ENCODE measurements around the gene DACT3.

Gene DACT3

GRCh38 chr19:46610851-46611770 lies 49.9 kb downstream of the DACT3 start:
- peak; percentile 45 to 49 for DNase-seq

- peak in 1 of 2 experiments; percentile 5 for DNase-seq
Measured at GRCh38 chr19:46610413-46610775, 50.6 kb downstream of the DACT3 start.

GRCh38 chr19:46609511-46610412 lies 51.2 kb downstream of the DACT3 start:
- peak; percentile 16 to 19 for DNase-seq

DNA sequence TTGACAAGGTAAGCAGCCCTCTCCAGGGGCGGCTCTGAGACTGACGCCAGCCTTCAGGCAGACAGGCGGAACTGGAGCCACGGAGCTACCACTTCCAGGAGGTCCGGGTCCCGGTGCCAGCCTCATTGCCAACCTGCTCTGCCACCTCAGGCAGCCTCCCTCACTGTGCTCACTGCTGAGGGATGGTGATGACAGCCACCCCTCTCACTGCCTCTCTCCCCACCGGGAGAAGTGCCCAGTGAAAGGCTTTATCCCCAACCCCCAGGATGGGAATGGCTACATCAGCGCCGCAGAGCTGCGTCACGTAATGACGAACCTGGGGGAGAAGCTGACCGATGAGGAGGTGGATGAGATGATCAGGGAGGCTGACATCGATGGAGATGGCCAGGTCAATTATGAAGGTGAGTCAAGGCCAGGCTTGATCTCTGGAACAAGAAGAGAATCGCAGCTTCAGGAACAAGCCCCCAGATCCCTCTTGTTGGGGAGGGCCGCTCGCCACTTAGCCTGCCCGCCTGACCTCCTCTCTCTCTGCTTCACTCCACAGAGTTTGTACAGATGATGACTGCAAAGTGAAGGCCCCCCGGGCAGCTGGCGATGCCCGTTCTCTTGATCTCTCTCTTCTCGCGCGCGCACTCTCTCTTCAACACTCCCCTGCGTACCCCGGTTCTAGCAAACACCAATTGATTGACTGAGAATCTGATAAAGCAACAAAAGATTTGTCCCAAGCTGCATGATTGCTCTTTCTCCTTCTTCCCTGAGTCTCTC lies 52.2 kb downstream of the DACT3 start:
- peak; percentile 14 for DNase-seq

- DNase-seq: peak in 1 of 2 experiments; percentile 16
Measured at GRCh38 chr19:46608178-46608577, 52.8 kb downstream of the DACT3 start.

- DNase-seq: peak in 1 of 2 experiments; percentile 11
Measured at GRCh38 chr19:46607448-46607841, 53.5 kb downstream of the DACT3 start.

DNA sequence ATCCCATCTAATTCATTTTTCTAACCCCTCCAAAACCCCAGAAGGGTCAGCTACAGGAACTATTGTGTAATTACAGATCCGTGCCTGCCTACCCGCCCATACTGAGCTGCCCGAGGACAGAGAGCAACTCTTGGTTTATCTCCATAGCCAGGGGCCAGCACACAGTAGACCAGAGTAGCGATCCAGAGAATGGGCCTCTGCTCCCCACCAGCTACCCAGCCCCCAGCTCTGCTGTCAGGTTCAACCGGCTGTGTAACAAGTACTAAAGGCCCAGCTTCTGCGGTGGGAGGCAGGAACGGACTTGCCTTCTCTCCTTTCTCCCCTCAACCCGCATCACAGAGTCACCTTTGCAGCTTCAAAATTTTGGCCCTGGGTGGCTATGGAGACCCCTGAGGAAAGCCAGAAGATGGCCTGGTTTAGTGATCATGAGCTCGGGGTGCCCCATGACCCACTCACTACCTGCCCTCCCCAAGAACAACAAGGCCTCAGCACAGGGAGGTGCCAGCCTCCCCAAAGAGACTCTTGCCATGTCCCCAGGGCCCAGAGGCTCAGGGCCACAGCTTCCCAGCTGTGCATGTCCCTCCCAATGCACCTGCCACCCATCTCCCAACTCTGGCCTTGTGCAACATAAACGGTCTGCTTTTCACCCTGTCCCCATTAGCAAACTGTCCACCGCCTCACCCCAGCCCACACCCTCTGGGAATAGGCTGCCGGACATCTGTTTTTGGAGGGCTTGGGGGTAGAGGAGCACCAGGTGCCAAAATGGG lies 54.1 kb downstream of the DACT3 start:
- peak in 1 of 2 experiments; percentile 14 for DNase-seq

- peak in 1 of 2 experiments; percentile 11 for DNase-seq
Measured at GRCh38 chr19:46606019-46606418, 55.0 kb downstream of the DACT3 start.

GRCh38 chr19:46605356-46605821 lies 55.6 kb downstream of the DACT3 start:
- peak in 1 of 2 experiments; percentile 8 for DNase-seq

DNA sequence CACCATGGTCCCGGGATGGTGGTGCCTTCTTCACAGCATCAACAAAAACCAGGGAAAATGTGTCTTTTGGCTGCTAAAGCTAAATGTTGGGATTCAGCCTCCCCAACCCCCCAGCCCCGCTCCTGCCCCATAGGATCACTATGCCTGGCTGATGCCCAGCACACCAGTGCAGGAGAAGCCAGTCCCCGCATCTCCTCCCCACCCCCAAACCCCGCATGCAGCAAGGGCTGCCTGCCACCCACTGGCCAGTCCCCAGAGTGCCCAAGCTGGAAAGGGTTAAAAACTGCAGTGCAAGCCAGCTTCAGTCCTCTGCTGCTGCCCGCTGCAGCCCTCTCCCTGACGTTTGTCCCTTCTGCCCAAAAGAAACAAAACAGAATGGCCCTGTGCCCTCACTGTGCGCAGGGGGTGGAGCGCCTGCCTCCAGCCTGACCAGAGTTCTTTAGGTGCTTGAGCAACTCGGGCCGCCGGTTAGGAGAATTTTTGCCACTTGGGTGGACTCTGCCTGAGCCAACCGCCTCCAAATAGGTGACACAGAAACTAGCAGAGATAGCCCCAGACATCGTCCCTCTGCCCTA lies 56.1 kb downstream of the DACT3 start:
- DNase-seq: peak in 1 of 2 experiments; percentile 11

- DNase-seq: peak in 1 of 2 experiments; percentile 18
Measured at GRCh38 chr19:46603752-46604231, 57.2 kb downstream of the DACT3 start.

GRCh38 chr19:46603195-46603637 lies 57.8 kb downstream of the DACT3 start:
- no peak for DNase-seq

DNA sequence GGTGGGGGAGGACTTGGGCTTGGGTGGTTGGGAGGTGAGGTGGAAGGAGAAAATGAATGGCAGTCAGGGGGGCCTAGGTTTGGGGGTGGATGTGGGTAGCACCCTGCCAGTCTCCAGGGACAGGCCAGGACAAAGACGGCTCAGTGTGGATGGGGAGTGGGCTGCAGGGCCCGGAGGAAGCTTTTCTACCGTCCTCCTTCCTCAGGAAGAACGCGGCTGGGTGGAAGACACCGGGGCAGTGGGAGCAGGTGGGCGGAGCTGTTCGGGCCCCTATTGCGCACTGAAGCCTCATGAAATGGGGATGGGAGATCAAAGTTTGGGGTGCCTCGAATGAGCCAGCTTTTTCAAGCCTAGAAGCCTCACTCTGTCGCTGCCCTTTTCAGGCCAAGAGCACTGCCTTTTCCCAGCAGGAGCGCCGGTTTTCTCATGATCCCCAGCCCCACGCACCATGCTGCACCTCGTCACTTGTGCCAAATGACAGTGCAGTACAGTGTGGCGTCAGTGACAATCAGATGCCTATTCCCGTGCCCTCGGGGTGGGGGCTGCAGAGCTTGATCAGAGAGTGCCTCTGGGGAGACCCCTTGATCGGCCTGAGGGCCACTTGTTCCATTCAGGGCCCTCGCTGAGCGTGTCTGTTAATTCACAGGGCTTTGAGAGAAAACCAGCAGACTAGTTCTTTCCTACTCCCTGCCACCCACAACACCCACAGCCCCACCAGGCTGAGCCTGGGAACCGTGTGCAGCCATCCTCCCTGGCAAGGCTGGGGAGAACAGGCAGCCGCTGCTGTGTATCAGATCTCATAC lies 58.4 kb downstream of the DACT3 start:
- DNase-seq: peak; percentile 74 to 79

DNA sequence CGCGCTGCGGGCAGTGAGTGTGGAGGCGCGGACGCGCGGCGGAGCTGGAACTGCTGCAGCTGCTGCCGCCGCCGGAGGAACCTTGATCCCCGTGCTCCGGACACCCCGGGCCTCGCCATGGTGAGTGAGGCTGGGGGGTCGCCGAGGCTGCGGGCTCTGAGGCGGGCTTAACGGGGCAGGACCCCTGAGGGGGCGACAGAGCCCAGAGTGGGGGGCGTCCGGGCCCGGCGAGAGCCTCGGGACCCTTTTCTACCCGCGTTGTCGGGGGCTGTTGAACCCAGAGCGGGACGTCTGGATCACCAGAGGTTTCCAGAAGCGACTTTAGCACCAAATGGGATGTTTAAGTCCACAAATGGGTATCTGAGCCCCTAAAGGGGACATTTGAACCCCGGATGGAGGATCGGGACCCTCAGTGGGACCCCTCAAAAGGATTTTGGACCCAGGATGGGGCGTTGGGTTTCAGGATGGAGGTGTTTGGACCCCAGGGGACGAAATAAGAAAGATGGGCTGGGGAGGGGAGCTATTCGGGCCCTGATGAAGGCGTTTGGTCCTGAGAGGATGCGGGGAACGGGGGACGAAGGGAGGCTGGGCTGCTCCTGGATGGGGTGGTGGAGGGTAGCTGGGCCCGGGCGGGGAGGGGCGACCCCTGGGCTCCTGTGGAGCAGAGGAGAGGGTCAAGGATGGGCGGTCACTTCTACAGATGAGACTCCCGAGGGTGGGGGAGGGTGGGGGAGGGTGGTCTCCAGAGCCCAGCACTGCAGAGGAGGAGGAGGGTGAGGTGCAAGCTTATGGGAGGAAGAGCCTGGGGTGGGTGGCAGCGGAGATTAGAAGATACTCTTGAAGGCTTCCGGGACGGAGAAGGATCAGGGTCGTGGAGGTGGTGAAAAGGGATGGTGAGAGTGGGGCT lies 59.4 kb downstream of the DACT3 start, which contains the start of gene CALM3:
TSS of gene CALM3 (plus strand) at position 13 of the 907 bp plus-strand sequence. CDS start at position 118, 105 bp downstream.
- peak in 1 of 2 experiments; percentile 55 for DNase-seq

GRCh38 chr19:46600384-46601317 lies 60.3 kb downstream of the DACT3 start:
- peak; percentile 99 to 100 for DNase-seq

- DNase-seq: peak; percentile 19 to 21
Measured at GRCh38 chr19:46599716-46600373, 61.1 kb downstream of the DACT3 start.

DNA sequence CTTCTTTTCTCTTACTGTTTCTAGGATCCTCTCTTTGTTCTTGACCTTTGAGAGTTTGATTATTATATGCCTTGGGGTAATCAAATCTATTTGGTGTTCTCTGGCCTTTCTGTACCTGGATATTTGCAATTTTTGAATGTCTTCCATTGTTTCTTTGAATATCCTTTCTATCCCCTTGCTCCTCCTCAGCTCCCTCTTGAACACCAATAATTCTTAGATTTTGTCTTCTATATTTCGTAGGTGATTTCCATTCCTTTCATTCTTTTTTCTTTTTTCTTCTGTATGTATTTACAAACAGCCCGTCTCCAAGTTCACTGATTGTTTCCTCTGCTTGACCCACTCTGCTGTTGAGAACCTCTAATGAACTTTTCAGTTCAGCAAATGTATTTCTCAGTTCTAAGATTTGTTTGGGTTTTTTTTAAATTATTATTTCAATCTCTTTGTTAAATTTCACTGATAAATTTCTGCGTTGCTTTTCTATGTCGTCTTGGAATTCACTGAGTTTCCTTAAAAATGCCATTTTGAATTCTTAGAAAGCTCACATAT lies 62.5 kb downstream of the DACT3 start:
- no peak for DNase-seq
